ENCODE data around the gene EIF4A2. TPM values are rescaled to one million over a fixed set of nuclear protein-coding genes. Genes with fewer than 3 reads are reported as not detected.

The EIF4A2 gene
- total RNA-seq, 3 donors from 2014 or later, result 218 to 536 (median 316) TPM

DNA sequence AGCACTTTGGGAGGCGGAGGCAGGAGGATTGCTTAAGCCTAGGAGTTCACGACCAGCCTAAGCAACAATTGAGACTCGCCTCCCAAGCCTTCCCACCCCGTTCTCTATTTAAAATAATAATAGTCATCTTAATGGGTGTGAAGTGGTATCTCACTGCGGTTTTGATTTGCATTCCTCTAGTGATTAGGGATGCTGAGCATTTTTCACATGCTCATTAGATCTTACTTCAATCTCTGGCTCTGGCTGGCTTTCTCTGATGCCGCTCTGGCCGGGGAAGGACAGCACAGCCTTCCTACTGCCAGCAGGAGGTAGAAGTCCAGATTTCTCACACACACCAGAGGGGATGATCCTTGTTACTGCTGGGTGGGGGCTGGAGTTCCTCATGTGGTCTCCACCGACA lies 7.4 kb upstream of the EIF4A2 start:
- Histone ChIP-seq H3K36me3 (ENCODE audit: low read depth) (no peaks in the 10 kb centered on the region), H3K4me1 (ENCODE audit: low read depth) (peaks cover 8% of the 10 kb centered on the region), H3K4me3 (no peak overlapping the region), H3K9me3 (no peaks in the 10 kb centered on the region)
- no peak for TF ChIP-seq CTCF (IDR thresholded peaks at IDR 0.05)
- no peak for DNase-seq
- ATAC-seq, result no peak
- intact Hi-C loops (cut with DNase I, micrococcal nuclease), result no loop called here

DNA sequence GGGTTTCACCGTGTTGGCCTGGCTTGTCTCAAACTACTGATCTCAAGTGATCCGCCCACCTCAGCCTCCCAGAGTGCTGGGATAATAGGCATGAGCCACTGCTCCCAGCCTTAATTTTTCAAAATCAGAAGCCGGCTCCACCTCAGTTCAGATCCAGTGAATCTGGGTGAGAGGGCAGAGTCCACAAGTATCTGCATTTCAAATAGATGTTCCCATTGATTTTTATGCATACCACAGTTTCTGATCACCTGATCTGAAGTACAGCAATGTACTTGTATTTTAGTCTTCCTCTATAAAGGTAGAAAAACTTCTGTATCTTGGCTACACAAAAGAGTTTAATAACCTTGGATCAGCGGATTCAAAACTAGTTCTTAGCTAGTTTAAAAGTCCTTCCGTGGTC lies 4.2 kb upstream of the EIF4A2 start:
- H3K4me1 ChIP-seq (ENCODE audit: low read depth), result no peaks in the 10 kb centered on the region
- H3K4me3 ChIP-seq, result no peak overlapping the region
- H3K9me3 ChIP-seq, result no peaks in the 10 kb centered on the region
- DNase-seq (no peak), ATAC-seq (no peak)
- intact Hi-C loops (cut with DNase I, micrococcal nuclease), result no loop called here
- TF ChIP-seq CTCF (IDR thresholded peaks at IDR 0.05), result no peak
- H3K36me3 ChIP-seq (ENCODE audit: low read depth), result no peaks in the 10 kb centered on the region

GRCh38 chr3:186782542-186783057 lies 777 bp upstream of the EIF4A2 start:
- no peaks in the 10 kb centered on the region for H3K9me3 ChIP-seq
- intact Hi-C loops (cut with DNase I, micrococcal nuclease), result loop anchor here in 1 of 2 donors (10.0 kb wide), 1 partner anchor 848 kb away; the partner anchor contains the start of gene TRA2B
- H3K4me1 ChIP-seq (ENCODE audit: low read depth), result peaks cover 29% of the 10 kb centered on the region
- TF ChIP-seq CTCF (IDR thresholded peaks at IDR 0.05), result no peak
- H3K4me3 ChIP-seq, result peak overlapping the region; percentile 86
- H3K36me3 ChIP-seq (ENCODE audit: low read depth), result no peaks in the 10 kb centered on the region
- ATAC-seq, result peak; percentile 31
- DNase-seq, result no peak

GRCh38 chr3:186783731-186784515 lies 546 bp downstream of the EIF4A2 start:
- TF ChIP-seq CTCF (IDR thresholded peaks at IDR 0.05), result no peak
- H3K36me3 ChIP-seq (ENCODE audit: low read depth), result peaks cover 8% of the 10 kb centered on the region
- DNase-seq, result peak; percentile 90 to 93 (median 93)
- peak overlapping the region; percentile 86 for H3K4me3 ChIP-seq
- intact Hi-C loops (cut with DNase I, micrococcal nuclease), result loop anchor here in 1 of 2 donors (10.0 kb wide), 1 partner anchor 849 kb away; the partner anchor contains the start of gene TRA2B
- H3K4me1 ChIP-seq (ENCODE audit: low read depth), result peaks cover 33% of the 10 kb centered on the region
- H3K9me3 ChIP-seq, result no peaks in the 10 kb centered on the region
- peak; percentile 87 for ATAC-seq

- no peak for TF ChIP-seq CTCF (IDR thresholded peaks at IDR 0.05)
- Histone ChIP-seq H3K36me3 (ENCODE audit: low read depth) (peaks cover 8% of the 10 kb centered on the region), H3K4me1 (ENCODE audit: low read depth) (peaks cover 33% of the 10 kb centered on the region), H3K4me3 (no peak overlapping the region), H3K9me3 (no peaks in the 10 kb centered on the region)
- no peak for ATAC-seq
- intact Hi-C loops (cut with DNase I, micrococcal nuclease), result loop anchor here in 1 of 2 donors (5.0 to 10.0 kb wide), 2 partner anchors 850 to 1453 kb away; partner anchors contain the start of gene TRA2B
- no peak for DNase-seq
Measured at GRCh38 chr3:186784820-186785494, 1.6 kb downstream of the EIF4A2 start.
